ENCODE measurements around the gene CUZD1. TPM values are rescaled to one million over a fixed set of nuclear protein-coding genes. Genes with fewer than 3 reads are reported as not detected.

The CUZD1 gene
- total and polyA plus RNA-seq, 9 of the 15 experiments (the other 6 are each of a cell fraction or from before 2014, with no cell fraction given) = 0.51 to 1.7 (median 1.1) TPM

- TF ChIP-seq, protein P1, sequence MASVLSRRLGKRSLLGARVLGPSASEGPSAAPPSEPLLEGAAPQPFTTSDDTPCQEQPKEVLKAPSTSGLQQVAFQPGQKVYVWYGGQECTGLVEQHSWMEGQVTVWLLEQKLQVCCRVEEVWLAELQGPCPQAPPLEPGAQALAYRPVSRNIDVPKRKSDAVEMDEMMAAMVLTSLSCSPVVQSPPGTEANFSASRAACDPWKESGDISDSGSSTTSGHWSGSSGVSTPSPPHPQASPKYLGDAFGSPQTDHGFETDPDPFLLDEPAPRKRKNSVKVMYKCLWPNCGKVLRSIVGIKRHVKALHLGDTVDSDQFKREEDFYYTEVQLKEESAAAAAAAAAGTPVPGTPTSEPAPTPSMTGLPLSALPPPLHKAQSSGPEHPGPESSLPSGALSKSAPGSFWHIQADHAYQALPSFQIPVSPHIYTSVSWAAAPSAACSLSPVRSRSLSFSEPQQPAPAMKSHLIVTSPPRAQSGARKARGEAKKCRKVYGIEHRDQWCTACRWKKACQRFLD (CRISPR knock-in tag; IDR thresholded peaks at IDR 0.05) = no peak
- TF ChIP-seq, protein P2, sequence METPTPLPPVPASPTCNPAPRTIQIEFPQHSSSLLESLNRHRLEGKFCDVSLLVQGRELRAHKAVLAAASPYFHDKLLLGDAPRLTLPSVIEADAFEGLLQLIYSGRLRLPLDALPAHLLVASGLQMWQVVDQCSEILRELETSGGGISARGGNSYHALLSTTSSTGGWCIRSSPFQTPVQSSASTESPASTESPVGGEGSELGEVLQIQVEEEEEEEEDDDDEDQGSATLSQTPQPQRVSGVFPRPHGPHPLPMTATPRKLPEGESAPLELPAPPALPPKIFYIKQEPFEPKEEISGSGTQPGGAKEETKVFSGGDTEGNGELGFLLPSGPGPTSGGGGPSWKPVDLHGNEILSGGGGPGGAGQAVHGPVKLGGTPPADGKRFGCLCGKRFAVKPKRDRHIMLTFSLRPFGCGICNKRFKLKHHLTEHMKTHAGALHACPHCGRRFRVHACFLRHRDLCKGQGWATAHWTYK (CRISPR knock-in tag; IDR thresholded peaks at IDR 0.05) = no peak
- TF ChIP-seq CBFB (CRISPR knock-in tag; IDR thresholded peaks at IDR 0.05) (no peak), EP300 (IDR thresholded peaks at IDR 0.05; ENCODE audit: low read length) (peak; percentile 65), ZBTB7A (IDR thresholded peaks at IDR 0.05; ENCODE audit: borderline replicate concordance, control insufficient read depth, low read depth, low read length) (peak; percentile 56; the same call in 1 of the 2 replicates), ZNF766 (CRISPR knock-in tag; conservative IDR thresholded peaks at IDR 0.05) (no peak), CHD4 (IDR thresholded peaks at IDR 0.05; ENCODE audit: insufficient read depth, insufficient replicate concordance, low read depth, low read length, poor library complexity, severe bottlenecking) (no peak), EGR1 (conservative IDR thresholded peaks at IDR 0.05) (peak; percentile 16; the same call in 1 of the 2 replicates), CBFA2T3 (IDR thresholded peaks at IDR 0.05) (peak; percentile 84), POLR2AphosphoS5 (IDR thresholded peaks at IDR 0.05; ENCODE audit: control insufficient read depth, insufficient read depth, low read depth, low read length) (peak; percentile 34; the same call in 1 of the 2 replicates), ATF1 (CRISPR knock-in tag; IDR thresholded peaks at IDR 0.05) (no peak), ATF1 (tag; IDR thresholded peaks at IDR 0.05) (no peak), MYC (IDR thresholded peaks at IDR 0.05; ENCODE audit: low read depth, low read length) (no peak), MYC (CRISPR knock-in tag; IDR thresholded peaks at IDR 0.05; ENCODE audit: borderline replicate concordance, low read depth) (no peak), ZNF23 (CRISPR knock-in tag; IDR thresholded peaks at IDR 0.05) (no peak), SMARCA4 (IDR thresholded peaks at IDR 0.05) (0 out of 2 replicates have a peak, but pooled peaks have one; percentile 63), ZFPM2 (CRISPR knock-in tag; IDR thresholded peaks at IDR 0.05) (no peak), TEAD1 (CRISPR knock-in tag; IDR thresholded peaks at IDR 0.05) (0 out of 4 replicates have a peak, but pooled peaks of 1 of the 2 experiments have one; percentile 43), SOX6 (IDR thresholded peaks at IDR 0.05) (peak; percentile 70), ZNF76 (CRISPR knock-in tag; IDR thresholded peaks at IDR 0.05; ENCODE audit: borderline replicate concordance) (no peak), TSC22D4 (tag; IDR thresholded peaks at IDR 0.05) (no peak), HIVEP1 (CRISPR knock-in tag; IDR thresholded peaks at IDR 0.05) (no peak), LARP7 (IDR thresholded peaks at IDR 0.05) (no peak), CCAR2 (IDR thresholded peaks at IDR 0.05; ENCODE audit: low read depth, low read length) (no peak), PML (IDR thresholded peaks at IDR 0.05; ENCODE audit: low read length) (peak; percentile 48; the same call in 1 of the 2 replicates), MTA2 (IDR thresholded peaks at IDR 0.05; ENCODE audit: low read depth) (peak; percentile 53), VEZF1 (CRISPR knock-in tag; IDR thresholded peaks at IDR 0.05) (peak; percentile 40; the same call in 1 of the 2 replicates)
- TF ChIP-seq, protein P3, sequence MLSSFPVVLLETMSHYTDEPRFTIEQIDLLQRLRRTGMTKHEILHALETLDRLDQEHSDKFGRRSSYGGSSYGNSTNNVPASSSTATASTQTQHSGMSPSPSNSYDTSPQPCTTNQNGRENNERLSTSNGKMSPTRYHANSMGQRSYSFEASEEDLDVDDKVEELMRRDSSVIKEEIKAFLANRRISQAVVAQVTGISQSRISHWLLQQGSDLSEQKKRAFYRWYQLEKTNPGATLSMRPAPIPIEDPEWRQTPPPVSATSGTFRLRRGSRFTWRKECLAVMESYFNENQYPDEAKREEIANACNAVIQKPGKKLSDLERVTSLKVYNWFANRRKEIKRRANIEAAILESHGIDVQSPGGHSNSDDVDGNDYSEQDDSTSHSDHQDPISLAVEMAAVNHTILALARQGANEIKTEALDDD (IDR thresholded peaks at IDR 0.05) = peak; percentile 24; the same call in 1 of the 2 replicates
Observed at GRCh38 chr10:122877264-122877663, 31.6 kb upstream of the CUZD1 start (continued).
